ENCODE results near the gene EPHB1.

DNA sequence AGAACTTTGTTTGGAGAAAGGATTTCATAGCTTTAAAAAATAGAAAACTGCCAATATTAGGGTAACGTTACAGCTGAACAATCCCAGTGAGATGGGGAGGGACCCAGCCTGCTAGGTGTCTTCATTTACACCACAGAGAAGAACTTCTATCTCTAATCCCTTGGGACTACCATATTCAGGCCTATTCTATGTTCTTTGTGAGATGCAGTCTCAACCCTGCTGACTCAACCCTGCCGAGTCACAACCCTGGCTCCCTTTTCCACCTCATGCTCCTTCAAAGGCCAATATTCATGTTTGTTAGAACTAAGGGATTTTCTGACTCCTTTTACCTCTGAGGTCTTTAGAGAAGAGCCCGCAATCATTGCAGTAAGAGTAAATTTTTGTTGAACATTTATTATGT, 350.5 kb downstream of the EPHB1 start:
- no peak for TF ChIP-seq POLR2A (IDR thresholded peaks at IDR 0.05; ENCODE audit: low read depth, low read length)
- no peak for TF ChIP-seq SPI1 (IDR thresholded peaks at IDR 0.05; ENCODE audit: low read depth, low read length)
- no peak for TF ChIP-seq POLR2AphosphoS5 (IDR thresholded peaks at IDR 0.05; ENCODE audit: low read depth, low read length)
- no peak for TF ChIP-seq POU2F2 (IDR thresholded peaks at IDR 0.05; ENCODE audit: low read depth, low read length)
- TF ChIP-seq PAX5 (IDR thresholded peaks at IDR 0.05; ENCODE audit: insufficient read depth, low read length, severe bottlenecking) = no peak

Data from GM12891 (cell line).